ENCODE measurements around the gene ADNP2. TPM values are rescaled to one million over a fixed set of nuclear protein-coding genes. Genes with fewer than 3 reads are reported as not detected.
A peak's percentile ranks its signal among the peaks of the same experiment; 100 is the strongest.

The ADNP2 gene
- total and polyA plus RNA-seq, 2 of the 4 experiments (the other 2 are of a cell fraction), result 5.6 to 18.3 TPM

GRCh38 chr18:80177128-80177527 is 68.1 kb downstream of the ADNP2 start:
- Histone ChIP-seq H3K14ac (replicated peaks; ENCODE audit: low read depth, low read length) (no peak overlapping the region), H4K8ac (ENCODE audit: low read depth in 2 of 2, low read length in 2 of 2) (no peak overlapping the region), H3K9me1 (ENCODE audit: insufficient read depth, low read length) (peaks cover 11% of the 10 kb centered on the region), H4K91ac (ENCODE audit: insufficient read depth, low read depth, low read length) (no peak overlapping the region), H3K79me1 (ENCODE audit: low read depth in 1 of 2, low read length in 2 of 2) (peaks cover 0 to 9% of the 10 kb centered on the region in 2 experiments; a peak in 1 of 4 replicates), H3K56ac (ENCODE audit: extremely low read depth, insufficient read depth, low read length) (no peak overlapping the region), H2AK5ac (ENCODE audit: low read depth, low read length) (no peak overlapping the region; the same call in 1 of the 2 replicates), H3K4ac (ENCODE audit: low read depth, low read length) (no peak overlapping the region), H3K18ac (ENCODE audit: low read depth, low read length) (no peak overlapping the region), H3K4me2 (ENCODE audit: low read depth, low read length) (no peak overlapping the region; the same call in 1 of the 2 replicates), H3K27ac (ENCODE audit: insufficient read depth, low read length) (no peak overlapping the region), H2BK20ac (ENCODE audit: low read depth, low read length) (no peak overlapping the region), H3K23ac (ENCODE audit: low read depth, low read length) (no peak overlapping the region), H3K27me3 (ENCODE audit: control insufficient read depth, insufficient read depth, low read length) (no peaks in the 10 kb centered on the region), H4K20me1 (ENCODE audit: insufficient read depth, low read length) (0 out of 2 replicates have a peak, but pooled peaks cover 3% of the 10 kb centered on the region), H4K5ac (ENCODE audit: low read depth, low read length) (no peak overlapping the region), H2BK15ac (ENCODE audit: low read depth, low read length) (no peak overlapping the region), H3K36me3 (ENCODE audit: control insufficient read depth, insufficient read depth, low read length) (no peaks in the 10 kb centered on the region), H2AK9ac (replicated peaks; ENCODE audit: low read depth, low read length, poor library complexity) (no peak overlapping the region), H3K4me1 (ENCODE audit: control insufficient read depth, insufficient read depth, low read length) (peaks cover 2% of the 10 kb centered on the region; the same call in 1 of the 2 replicates), H2BK120ac (ENCODE audit: low read depth, low read length) (no peak overlapping the region), H2BK5ac (ENCODE audit: low read depth, low read length, poor library complexity, severe bottlenecking) (peak overlapping the region; percentile 18), H3K9me3 (ENCODE audit: control insufficient read depth, insufficient read depth, low read length) (no peaks in the 10 kb centered on the region), H3K4me3 (ENCODE audit: insufficient read depth, low read depth, low read length) (no peak overlapping the region), H2AFZ (replicated peaks; ENCODE audit: low read length, poor library complexity) (no peak overlapping the region), H3K9ac (ENCODE audit: low read depth, low read length) (no peak overlapping the region)
- in situ Hi-C loops (cut with MboI; ENCODE audit: low sequenced_read_pairs), result no loop called here
- ChIA-PET CTCF (no interaction called here), POLR2A (ENCODE audit: unreplicated experiment) (no interaction called here)
- WGBS, 2 experiments (ENCODE audit: extremely low coverage in 2 of 2, insufficient read length in 1 of 2), result no CpG with 5 or more reads among the region's 8 CpGs
- intact Hi-C loops (cut with micrococcal nuclease), result no loop called here
- TF ChIP-seq RAD21 (IDR thresholded peaks at IDR 0.05; ENCODE audit: low read length) (no peak), CEBPB (IDR thresholded peaks at IDR 0.05; ENCODE audit: low read depth, low read length) (no peak), NFE2L2 (IDR thresholded peaks at IDR 0.05; ENCODE audit: low read depth, low read length) (no peak), FOS (IDR thresholded peaks at IDR 0.05; ENCODE audit: low read depth, low read length) (no peak), MAZ (IDR thresholded peaks at IDR 0.05; ENCODE audit: borderline replicate concordance, low read depth, low read length) (no peak), ELK1 (IDR thresholded peaks at IDR 0.05; ENCODE audit: borderline replicate concordance, low read depth, low read length) (no peak), CHD1 (IDR thresholded peaks at IDR 0.05; ENCODE audit: low read depth, low read length) (no peak), MXI1 (IDR thresholded peaks at IDR 0.05; ENCODE audit: borderline replicate concordance, low read depth, low read length) (no peak), RCOR1 (IDR thresholded peaks at IDR 0.05; ENCODE audit: insufficient replicate concordance, low read length) (no peak), BHLHE40 (IDR thresholded peaks at IDR 0.05; ENCODE audit: low read depth, low read length) (no peak), SMC3 (IDR thresholded peaks at IDR 0.05; ENCODE audit: low read depth, low read length) (no peak), POLR2A (IDR thresholded peaks at IDR 0.05; ENCODE audit: low read depth, low read length) (no peak)
- ATAC-seq (ENCODE audit: low read depth), result no peak
- no peak for DNase-seq
- dilution Hi-C loops (cut with HindIII; ENCODE audit: low sequenced_read_pairs, unreplicated experiment), result no loop called here
- no TSS peak for BruUV-seq (replicated peaks)

All from IMR-90 (cell line).